Measurements from ENCODE around the gene IFNL4.

IFNL4 gene

GRCh38 chr19:39197808-39198207, 50.8 kb downstream of the IFNL4 start:
- no peak for DNase-seq
- no peak overlapping the region for H3K18ac ChIP-seq (ENCODE audit: low read length)
- no peak overlapping the region for H3K27ac ChIP-seq (ENCODE audit: low read depth, low read length)
- H2BK5ac ChIP-seq (ENCODE audit: low read length) = no peak overlapping the region
- no peak overlapping the region for H4K5ac ChIP-seq (ENCODE audit: low read length)
- no peak overlapping the region for H2BK15ac ChIP-seq (replicated peaks; ENCODE audit: low read depth)
- no peak overlapping the region for H3K9ac ChIP-seq (ENCODE audit: low read length)
- H3K4me2 ChIP-seq (ENCODE audit: low read length) = no peak overlapping the region
- no peaks in the 10 kb centered on the region for H3K79me2 ChIP-seq (ENCODE audit: control insufficient read depth, insufficient read depth, low read length)
- H4K8ac ChIP-seq (ENCODE audit: low read depth, low read length) = no peak overlapping the region
- no peak overlapping the region for H3K56ac ChIP-seq (ENCODE audit: low read length)
- no CpG with 5 or more reads among the region's 5 CpGs for WGBS (ENCODE audit: extremely low coverage, insufficient coverage, low lambda C conversion rate)
- H3K27me3 ChIP-seq (ENCODE audit: insufficient read depth, low read length, poor library complexity) = peaks cover 7% of the 10 kb centered on the region
- H3K4me3 ChIP-seq (ENCODE audit: low read length) = no peak overlapping the region
- H2AK5ac ChIP-seq (ENCODE audit: low read length) = no peak overlapping the region
- H3K4ac ChIP-seq (ENCODE audit: low read depth, low read length) = no peak overlapping the region
- H3K36me3 ChIP-seq (ENCODE audit: control insufficient read depth, insufficient read depth, low read length) = no peaks in the 10 kb centered on the region
- no peak overlapping the region for H2BK120ac ChIP-seq (ENCODE audit: low read depth, low read length)
- H3K4me1 ChIP-seq (ENCODE audit: control insufficient read depth, low read depth, low read length) = no peaks in the 10 kb centered on the region
- no peaks in the 10 kb centered on the region for H3K79me1 ChIP-seq (ENCODE audit: low read length)
- H3K23ac ChIP-seq (ENCODE audit: low read length) = no peak overlapping the region

GRCh38 chr19:39196860-39197562, 51.6 kb downstream of the IFNL4 start, which contains the start of gene NCCRP1:
NCCRP1 (plus strand) TSS chr19:39196964; CDS start chr19:39196983, 19 bp downstream.
- Histone ChIP-seq H3K4ac (ENCODE audit: low read depth, low read length) (no peak within 1 kb of the TSS), H3K9ac (ENCODE audit: low read length) (no peak within 1 kb of the TSS), H3K18ac (ENCODE audit: low read length) (no peak within 1 kb of the TSS), H3K79me2 (ENCODE audit: control insufficient read depth, insufficient read depth, low read length) (no peaks in the 10 kb centered on the region), H3K27me3 (ENCODE audit: insufficient read depth, low read length, poor library complexity) (peaks cover 7% of the 10 kb centered on the region), H3K36me3 (ENCODE audit: control insufficient read depth, insufficient read depth, low read length) (no peaks in the 10 kb centered on the region), H3K4me2 (ENCODE audit: low read length) (peak within 1 kb of the TSS; percentile 40), H3K4me1 (ENCODE audit: control insufficient read depth, low read depth, low read length) (no peaks in the 10 kb centered on the region), H4K8ac (ENCODE audit: low read depth, low read length) (no peak within 1 kb of the TSS), H2AK5ac (ENCODE audit: low read length) (no peak within 1 kb of the TSS), H2BK120ac (ENCODE audit: low read depth, low read length) (no peak within 1 kb of the TSS), H3K27ac (ENCODE audit: low read depth, low read length) (no peak within 1 kb of the TSS), H3K79me1 (ENCODE audit: low read length) (no peaks in the 10 kb centered on the region), H2BK15ac (replicated peaks; ENCODE audit: low read depth) (no peak within 1 kb of the TSS), H3K4me3 (ENCODE audit: low read length) (no peak within 1 kb of the TSS), H3K56ac (ENCODE audit: low read length) (no peak within 1 kb of the TSS), H2BK5ac (ENCODE audit: low read length) (no peak within 1 kb of the TSS), H3K23ac (ENCODE audit: low read length) (peak within 1 kb of the TSS; percentile 80), H4K5ac (ENCODE audit: low read length) (no peak within 1 kb of the TSS)
- DNase-seq = peak; percentile 26
- no CpG with 5 or more reads among the region's 51 CpGs for WGBS (ENCODE audit: extremely low coverage, insufficient coverage, low lambda C conversion rate)

GRCh38 chr19:39196320-39196719, 52.3 kb downstream of the IFNL4 start:
- Histone ChIP-seq H3K23ac (ENCODE audit: low read length) (no peak overlapping the region), H2AK5ac (ENCODE audit: low read length) (no peak overlapping the region), H3K27me3 (ENCODE audit: insufficient read depth, low read length, poor library complexity) (peaks cover 7% of the 10 kb centered on the region), H3K4me1 (ENCODE audit: control insufficient read depth, low read depth, low read length) (no peaks in the 10 kb centered on the region), H2BK15ac (replicated peaks; ENCODE audit: low read depth) (no peak overlapping the region), H4K5ac (ENCODE audit: low read length) (no peak overlapping the region), H3K27ac (ENCODE audit: low read depth, low read length) (no peak overlapping the region), H3K18ac (ENCODE audit: low read length) (no peak overlapping the region), H2BK5ac (ENCODE audit: low read length) (no peak overlapping the region), H4K8ac (ENCODE audit: low read depth, low read length) (no peak overlapping the region), H3K4me3 (ENCODE audit: low read length) (no peak overlapping the region), H3K9ac (ENCODE audit: low read length) (no peak overlapping the region), H3K56ac (ENCODE audit: low read length) (no peak overlapping the region), H3K4ac (ENCODE audit: low read depth, low read length) (no peak overlapping the region), H3K79me1 (ENCODE audit: low read length) (no peaks in the 10 kb centered on the region), H2BK120ac (ENCODE audit: low read depth, low read length) (no peak overlapping the region), H3K36me3 (ENCODE audit: control insufficient read depth, insufficient read depth, low read length) (no peaks in the 10 kb centered on the region), H3K79me2 (ENCODE audit: control insufficient read depth, insufficient read depth, low read length) (no peaks in the 10 kb centered on the region), H3K4me2 (ENCODE audit: low read length) (no peak overlapping the region)
- DNase-seq = peak; percentile 39
- no CpG with 5 or more reads among the region's 7 CpGs for WGBS (ENCODE audit: extremely low coverage, insufficient coverage, low lambda C conversion rate)
